Stimulated activated CD4-positive, alpha-beta T cell treated with anti-CD3 and anti-CD28 coated beads, Interleukin-12 subunit alpha, Interleukin-12 subunit beta, amount 100 ng/mL, for 48 hours (primary cell): ENCODE results near the gene VPS37B.

Experiments
- DNase-seq, 3 donors: peaks; one replicate each; pipeline ENCODE4 v3.0.0-alpha.2; 2020; ENCODE audit warnings: low read depth in 2 of 3, low spot score in 1 of 3

VPS37B gene

GRCh38 chr12:122842505-122843405 lies 53.2 kb downstream of the VPS37B start:
- DNase-seq: no peak

- DNase-seq: no peak
Measured at GRCh38 chr12:122841544-122842321, 54.2 kb downstream of the VPS37B start.

- DNase-seq: no peak
Measured at GRCh38 chr12:122840580-122841513, 55.1 kb downstream of the VPS37B start.

DNA sequence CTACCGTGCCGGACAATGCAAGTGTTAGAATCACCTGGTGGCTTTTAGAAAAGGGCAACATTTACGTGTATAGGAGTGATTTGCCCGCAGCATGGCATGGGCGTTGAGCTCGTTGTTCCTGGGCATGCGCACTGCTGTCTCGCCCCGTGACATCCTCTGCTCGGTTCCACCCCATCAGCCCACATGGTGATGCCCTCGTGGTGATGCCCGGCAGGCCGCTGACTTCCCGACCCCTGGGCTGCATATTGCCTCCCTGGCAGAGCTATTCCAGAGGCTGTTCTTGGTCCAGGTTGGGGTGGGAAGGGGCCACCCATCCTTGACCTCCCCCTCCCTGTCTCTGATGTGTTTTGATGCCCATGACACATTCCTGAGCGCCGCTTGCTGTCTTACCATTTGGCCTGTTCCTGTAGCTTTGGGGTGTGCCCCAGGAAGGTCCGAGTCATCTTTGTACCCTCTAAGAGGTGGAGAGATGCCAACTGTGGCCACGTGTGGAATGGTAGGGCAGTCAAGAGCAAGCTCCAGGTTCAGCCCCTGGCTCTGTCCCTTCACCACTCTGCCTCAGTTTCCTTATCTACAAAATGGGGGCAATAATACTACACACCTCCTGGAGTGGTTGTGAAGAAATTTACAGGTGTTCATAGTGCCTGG lies 55.9 kb downstream of the VPS37B start:
- no peak for DNase-seq

DNA sequence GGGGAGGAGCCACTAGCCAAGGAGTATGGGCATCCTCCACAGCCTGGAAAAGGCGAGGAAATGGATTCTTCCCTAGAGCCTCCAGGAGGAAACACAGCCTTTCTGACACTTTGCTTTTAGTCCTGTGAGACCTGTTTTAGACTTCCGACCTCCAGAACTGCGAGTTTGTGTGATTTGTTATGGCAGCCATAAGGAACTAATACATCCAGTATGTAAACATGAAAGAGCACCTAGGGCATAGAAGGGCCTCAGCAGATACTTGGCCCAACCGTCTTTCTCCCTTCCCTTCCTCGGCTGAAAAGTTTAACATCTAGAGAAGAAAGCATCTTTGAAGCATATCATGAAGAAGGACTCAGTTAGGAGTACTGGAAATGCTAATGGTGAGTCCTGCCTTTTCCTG lies 57.1 kb downstream of the VPS37B start:
- no peak for DNase-seq

DNA sequence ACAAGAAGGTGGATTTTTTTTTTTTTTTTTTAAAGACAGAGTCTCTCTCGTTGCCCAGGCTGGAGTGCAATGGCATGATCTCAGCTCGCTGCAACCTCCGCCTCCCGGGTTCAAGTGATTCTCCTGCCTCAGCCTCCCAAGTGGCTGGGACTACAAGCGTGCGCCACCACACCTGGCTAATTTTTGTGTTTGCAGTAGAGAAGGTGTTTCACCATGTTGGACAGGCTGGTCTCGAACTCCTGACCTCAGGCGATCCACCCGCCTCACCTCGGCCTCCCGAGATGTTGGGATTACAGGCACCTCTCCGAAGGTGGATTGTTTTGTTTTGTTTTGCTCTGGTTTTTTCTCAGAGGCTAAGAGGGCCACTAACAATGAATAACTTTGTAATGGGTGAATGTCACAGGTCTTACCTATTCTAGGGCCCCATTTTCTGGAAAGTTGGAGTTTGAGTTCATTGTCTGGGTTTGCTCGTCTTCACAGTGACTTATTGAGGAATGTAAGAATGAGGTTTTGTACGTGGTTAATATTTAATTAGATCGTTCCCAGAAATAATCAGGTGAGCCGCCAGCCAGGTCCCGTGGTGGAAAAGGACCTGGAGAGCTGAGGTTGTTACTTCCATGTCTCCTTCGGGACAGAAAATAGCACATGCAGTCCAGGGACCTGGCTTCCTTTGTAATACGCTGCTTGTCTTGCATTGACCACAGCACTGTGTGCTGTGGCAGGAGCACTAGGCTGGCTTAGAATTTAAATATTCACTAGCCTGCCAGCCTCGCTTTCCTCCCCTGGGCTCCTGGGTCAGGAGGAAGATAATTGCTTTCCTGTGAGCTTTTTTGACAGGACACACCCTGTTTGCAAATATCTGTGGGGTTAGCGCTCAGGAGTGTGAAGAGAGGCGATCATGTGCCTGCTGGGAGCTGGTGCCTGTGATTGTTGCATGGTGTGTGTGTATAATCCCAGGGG lies 58.3 kb downstream of the VPS37B start:
- no peak for DNase-seq

- peak in 1 of 3 donors; percentile 15 for DNase-seq
Measured at GRCh38 chr12:122836027-122836921, 59.6 kb downstream of the VPS37B start.

GRCh38 chr12:122835750-122836026 lies 60.2 kb downstream of the VPS37B start:
- DNase-seq: peak in 1 of 3 donors; percentile 11

DNA sequence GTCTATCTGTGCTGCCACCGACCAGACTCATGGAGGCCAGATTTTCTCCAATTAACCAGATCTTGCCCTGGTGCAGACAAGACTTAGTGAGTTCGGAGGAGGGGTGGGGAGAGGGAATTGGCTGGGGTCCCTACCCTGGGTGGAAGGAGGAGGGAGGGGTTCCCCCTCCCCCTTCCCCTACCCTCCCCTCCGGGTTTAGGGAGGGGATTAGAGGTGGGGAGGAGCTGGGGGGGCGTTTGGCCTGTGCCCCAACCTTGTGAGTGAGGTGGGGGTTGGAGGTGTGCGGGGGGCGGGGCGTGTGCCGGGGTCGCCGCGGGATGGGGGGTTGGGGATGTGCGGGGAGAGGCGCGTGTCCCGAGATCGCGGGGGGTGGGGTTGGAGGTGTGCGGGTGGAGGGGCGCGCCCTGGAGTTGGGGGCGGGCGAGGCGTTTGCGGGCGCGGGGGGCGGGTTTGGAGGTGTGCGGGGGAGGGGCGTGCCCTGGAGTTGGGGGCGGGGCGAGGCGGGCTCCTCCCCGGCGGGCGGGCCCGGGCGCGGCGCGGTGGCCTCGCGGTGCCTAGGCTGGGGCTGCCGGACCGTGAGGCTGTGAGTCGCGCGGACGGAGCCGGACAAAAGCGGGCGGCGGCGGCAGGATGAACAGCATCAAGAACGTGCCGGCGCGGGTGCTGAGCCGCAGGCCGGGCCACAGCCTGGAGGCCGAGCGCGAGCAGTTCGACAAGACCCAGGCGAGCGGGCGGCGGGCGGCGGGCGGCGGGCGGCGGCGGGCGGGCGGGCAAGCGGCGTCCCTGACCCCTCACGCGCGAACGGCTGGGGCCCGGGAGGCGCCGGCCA lies 60.8 kb downstream of the VPS37B start, which contains the start of gene HIP1R:
TSS of gene HIP1R (plus strand) at position 537 of the 829 bp plus-strand sequence. CDS start at position 631, 94 bp downstream.
- DNase-seq: peak in 2 of 3 donors; percentile 34 to 51

- no peak for DNase-seq
Measured at GRCh38 chr12:122834104-122834920, 61.6 kb downstream of the VPS37B start.

- DNase-seq: no peak
Measured at GRCh38 chr12:122830517-122831214, 65.3 kb downstream of the VPS37B start.

- DNase-seq: no peak
Measured at GRCh38 chr12:122827258-122827657, 68.7 kb downstream of the VPS37B start.

DNA sequence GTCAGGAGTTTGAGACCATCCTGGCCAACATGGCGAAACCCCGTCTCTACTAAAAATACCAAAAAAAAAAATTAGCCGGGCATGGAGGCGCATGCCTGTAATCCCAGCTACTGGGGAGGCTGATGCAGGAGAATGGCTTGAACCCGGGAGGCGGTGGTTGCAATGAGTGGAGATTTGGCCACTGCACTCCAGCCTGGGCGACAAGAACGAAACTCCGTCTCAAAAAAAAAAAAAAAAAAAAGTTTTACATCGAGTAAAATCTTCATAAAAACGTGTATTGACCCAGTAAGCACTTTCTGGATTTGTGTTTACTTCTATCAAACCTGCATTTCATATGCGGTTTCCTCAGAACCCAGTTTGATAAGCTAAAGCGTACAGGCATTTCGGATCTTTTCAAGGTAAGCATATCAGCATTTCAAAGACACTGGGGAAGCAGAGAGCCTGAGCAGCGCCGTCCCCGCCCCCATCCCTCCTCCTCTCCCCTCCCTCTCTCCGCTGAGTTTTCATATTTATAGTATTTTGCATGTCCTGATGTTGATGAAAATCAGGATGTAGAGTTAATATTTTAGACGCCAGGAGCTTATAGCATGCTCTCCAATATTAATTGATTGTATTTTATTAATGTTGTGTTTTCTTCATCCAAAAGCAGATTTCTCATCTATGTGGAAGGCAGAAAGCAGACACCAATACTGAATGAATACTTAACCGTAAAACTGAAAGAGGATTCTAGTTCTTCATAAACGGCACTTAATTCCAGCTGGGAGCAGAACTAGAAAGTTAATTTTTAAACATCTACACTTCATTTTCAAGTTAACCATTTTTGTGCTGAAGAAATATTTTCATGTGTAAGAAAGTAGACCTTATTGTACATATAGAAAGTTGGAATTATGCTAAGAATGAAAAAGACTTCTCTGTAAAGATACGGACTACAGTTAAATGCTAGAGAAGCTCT lies 69.9 kb downstream of the VPS37B start:
- DNase-seq: no peak

DNA sequence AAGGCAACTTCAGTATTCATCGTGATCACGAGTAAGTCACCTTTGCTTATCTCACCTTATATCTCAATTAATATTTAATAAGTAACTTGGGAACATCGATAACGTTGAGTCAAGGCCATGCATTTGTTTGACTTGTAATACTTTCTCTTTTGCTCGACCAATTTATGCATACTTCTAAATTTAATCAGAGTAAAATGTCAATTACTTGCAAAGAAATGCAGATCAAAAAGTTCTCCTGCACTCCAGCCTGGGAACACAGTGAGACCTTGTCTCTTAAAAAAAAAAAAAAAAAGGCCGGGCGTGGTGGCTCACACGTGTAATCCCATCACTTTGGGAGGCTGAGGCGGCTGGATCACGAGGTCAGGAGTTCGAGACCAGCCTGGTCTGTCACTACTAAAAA lies 72.5 kb downstream of the VPS37B start:
- DNase-seq: no peak

DNA sequence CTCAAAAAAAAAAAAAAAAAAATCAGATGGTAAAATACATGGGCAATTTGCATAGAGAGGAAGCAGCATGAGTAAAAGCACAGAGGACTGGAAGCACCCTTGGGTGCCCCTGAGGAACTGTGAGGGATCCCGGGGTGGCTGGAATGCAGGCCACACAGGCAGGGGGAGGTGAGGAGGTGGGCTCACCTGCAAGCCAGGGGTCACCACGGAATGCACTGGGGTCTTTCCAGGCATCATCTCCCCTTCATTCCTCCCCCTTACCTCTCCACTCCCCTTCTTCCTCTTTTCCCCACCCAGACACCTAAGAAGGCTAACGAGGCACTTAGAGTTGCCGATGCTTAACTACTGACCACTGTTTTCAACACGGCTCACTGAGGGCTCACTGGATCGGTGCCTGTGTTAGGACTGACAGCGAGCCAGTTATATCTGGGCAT lies 75.1 kb downstream of the VPS37B start:
- DNase-seq: no peak
